HG03571 (cell line): ENCODE data around the gene DOCK11.
"Not testable (repeated sequence)": the region's sequence is repeated elsewhere in the genome, so short reads cannot be mapped to it uniquely, and the experiment has no call there.

Experiments used
- ATAC-seq: cut with Tn5 transposase; IDR thresholded peaks from one replicate; pipeline ENCODE4 v1.9.1; 2021; ENCODE audit not compliant: unreplicated experiment

Gene DOCK11

GRCh38 chrX:118729042-118729652 lies 233.5 kb downstream of the DOCK11 start:
- ATAC-seq: no peak

- no peak for ATAC-seq
Measured at GRCh38 chrX:118730500-118731247, 235.1 kb downstream of the DOCK11 start.

GRCh38 chrX:118732551-118732950 lies 236.9 kb downstream of the DOCK11 start:
- not testable (repeated sequence) for ATAC-seq

GRCh38 chrX:118734909-118735308 lies 239.3 kb downstream of the DOCK11 start:
- ATAC-seq: peak; percentile 61
